CD4-positive, alpha-beta memory T cell (primary cell): ENCODE measurements around the gene ATXN1. TPM values are rescaled to one million over a fixed set of nuclear protein-coding genes. Genes with fewer than 3 reads are reported as not detected.
A peak's percentile ranks its signal among the peaks of the same experiment; 100 is the strongest.

Experiments used
- CTCF ChIA-PET: fragments of 350-600 bp; sonication (Branson Sonifier 250); formaldehyde crosslinking; loops from one replicate; lab custom pipeline; 2021; ENCODE audit warnings: inconsistent platforms; ENCODE audit not compliant: partially characterized antibody; lab: Charles Lee
- POLR2A ChIA-PET: fragments of 350-600 bp; sonication (Branson Sonifier 250); formaldehyde crosslinking; loops from one replicate; lab custom pipeline; 2021; ENCODE audit not compliant: partially characterized antibody; lab: Charles Lee
- DNase-seq, 5 donors: peaks; one replicate each; pipeline versions ENCODE4 v3.0.0 to v3.0.0-alpha.2; 2020 to 2022; ENCODE audit warnings: mixed read lengths in 1 of 5
- H3K27ac ChIP-seq: one replicate; pipeline ENCODE4 v1.7.0; 2013; ENCODE audit warnings: low read depth, low read length
- H3K27me3 ChIP-seq: 2 replicates; pipeline ENCODE4 v1.7.0; 2013; ENCODE audit warnings: mild to moderate bottlenecking, low read length, moderate library complexity; ENCODE audit not compliant: insufficient read depth
- H3K36me3 ChIP-seq: 2 replicates; pipeline ENCODE4 v1.7.0; 2013; ENCODE audit warnings: mild to moderate bottlenecking, low read length, moderate library complexity; ENCODE audit not compliant: insufficient read depth
- H3K4me1 ChIP-seq: 2 replicates; pipeline ENCODE4 v1.7.0; 2013; ENCODE audit warnings: mild to moderate bottlenecking, low read length, moderate library complexity; ENCODE audit not compliant: insufficient read depth
- H3K4me3 ChIP-seq, 2 donors: one replicate each; pipeline ENCODE4 v1.7.0; 2013; ENCODE audit warnings: low read length in 2 of 2, mild to moderate bottlenecking in 1 of 2
- H3K9me3 ChIP-seq, 2 donors: one replicate each; pipeline ENCODE4 v1.7.0; 2013; ENCODE audit warnings: low read length in 2 of 2, control low read depth in 1 of 2; ENCODE audit not compliant: control insufficient read depth in 1 of 2
- H3K27ac Mint-ChIP-seq, 7 donors: one replicate each; pipeline ENCODE4 v1.8.0; 2020 to 2021; ENCODE audit warnings: mixed read lengths in 7 of 7, mild to moderate bottlenecking in 6 of 7, inconsistent platforms in 3 of 7, moderate library complexity in 3 of 7
- H3K27me3 Mint-ChIP-seq, 2 donors: one replicate each; pipeline ENCODE4 v1.8.0; 2020 to 2021; ENCODE audit warnings: mixed read lengths in 2 of 2
- H3K36me3 Mint-ChIP-seq, 2 donors: one replicate each; pipeline ENCODE4 v1.8.0; 2020 to 2021; ENCODE audit warnings: mixed read lengths in 2 of 2, inconsistent platforms in 1 of 2, mild to moderate bottlenecking in 1 of 2
- H3K4me1 Mint-ChIP-seq, 4 donors: one replicate each; pipeline ENCODE4 v1.8.0; 2020 to 2021; ENCODE audit warnings: mixed read lengths in 4 of 4, mild to moderate bottlenecking in 1 of 4
- H3K4me3 Mint-ChIP-seq, 8 donors: one replicate each; pipeline ENCODE4 v1.8.0; 2020 to 2021; ENCODE audit warnings: mixed read lengths in 8 of 8, mild to moderate bottlenecking in 7 of 8, moderate library complexity in 6 of 8, inconsistent platforms in 3 of 8
- H3K9me3 Mint-ChIP-seq, 8 donors: one replicate each; pipeline ENCODE4 v1.8.0; 2020 to 2021; ENCODE audit warnings: mixed read lengths in 8 of 8, mild to moderate bottlenecking in 5 of 8, inconsistent platforms in 3 of 8, moderate library complexity in 1 of 8
- intact Hi-C: fragments of 100-400 bp; cut with micrococcal nuclease; formaldehyde crosslinking; loops from one replicate; pipeline ENCODE4 v1.15.1; 2023
- polyA plus RNA-seq, 2 donors: library from polyadenylated mRNA; unstranded; fragments of 300-500 nt; fragmentation: Illumina TruSeq; gene quantifications; one replicate each; pipeline ENCODE4 v1.2.3, GENCODE V29; 2021
- total RNA-seq, 2 experiments: library from RNA; stranded (reverse); gene quantifications; one replicate each; pipeline ENCODE4 v1.2.3, GENCODE V29; 2021

Gene ATXN1
- total and polyA plus RNA-seq, 4 experiments from 2014 or later = 10.5 to 97.4 (median 56.9) TPM

- no peaks in the 10 kb centered on the region for H3K4me1 ChIP-seq
- Mint-ChIP-seq H3K9me3 (no peaks in the 10 kb centered on the region), H3K27ac (no peak overlapping the region), H3K4me1 (no peaks in the 10 kb centered on the region), H3K4me3 (no peak overlapping the region), H3K36me3 (no peaks in the 10 kb centered on the region), H3K27me3 (peaks cover 3 to 13% of the 10 kb centered on the region in 2 donors)
- no peak for DNase-seq
- POLR2A ChIA-PET = no interaction called here
- H3K27ac ChIP-seq = no peak overlapping the region
- H3K36me3 ChIP-seq = no peaks in the 10 kb centered on the region
- intact Hi-C loops = no loop called here
- H3K27me3 ChIP-seq = no peaks in the 10 kb centered on the region
- CTCF ChIA-PET = no interaction called here
- H3K9me3 ChIP-seq = no peaks in the 10 kb centered on the region
- H3K4me3 ChIP-seq = no peak overlapping the region
Measured at GRCh38 chr6:16282370-16282769, 478.9 kb downstream of the ATXN1 start.

GRCh38 chr6:16279243-16279642 lies 482.0 kb downstream of the ATXN1 start:
- intact Hi-C loops = no loop called here
- Mint-ChIP-seq H3K9me3 (no peaks in the 10 kb centered on the region), H3K27me3 (peaks cover 0 to 10% of the 10 kb centered on the region in 2 donors), H3K27ac (no peak overlapping the region), H3K4me1 (no peaks in the 10 kb centered on the region), H3K36me3 (no peaks in the 10 kb centered on the region), H3K4me3 (no peak overlapping the region)
- no peaks in the 10 kb centered on the region for H3K9me3 ChIP-seq
- no peak overlapping the region for H3K4me3 ChIP-seq
- H3K27ac ChIP-seq = no peak overlapping the region
- no peak for DNase-seq
- POLR2A ChIA-PET = no interaction called here
- no peaks in the 10 kb centered on the region for H3K36me3 ChIP-seq
- no peaks in the 10 kb centered on the region for H3K4me1 ChIP-seq
- H3K27me3 ChIP-seq = no peaks in the 10 kb centered on the region
- CTCF ChIA-PET = no interaction called here

GRCh38 chr6:16278750-16279149 lies 482.5 kb downstream of the ATXN1 start:
- POLR2A ChIA-PET = no interaction called here
- no peak overlapping the region for H3K27ac ChIP-seq
- H3K27me3 Mint-ChIP-seq = peaks cover 0 to 10% of the 10 kb centered on the region in 2 donors
- H3K9me3 Mint-ChIP-seq = no peaks in the 10 kb centered on the region
- no peaks in the 10 kb centered on the region for H3K9me3 ChIP-seq
- no peaks in the 10 kb centered on the region for H3K4me1 Mint-ChIP-seq
- H3K4me3 ChIP-seq = no peak overlapping the region
- H3K36me3 Mint-ChIP-seq = no peaks in the 10 kb centered on the region
- no peaks in the 10 kb centered on the region for H3K36me3 ChIP-seq
- no peak for DNase-seq
- H3K4me3 Mint-ChIP-seq = no peak overlapping the region
- CTCF ChIA-PET = no interaction called here
- H3K27me3 ChIP-seq = no peaks in the 10 kb centered on the region
- no peak overlapping the region for H3K27ac Mint-ChIP-seq
- no peaks in the 10 kb centered on the region for H3K4me1 ChIP-seq
- intact Hi-C loops = no loop called here

- DNase-seq = no peak
- no peak overlapping the region for H3K4me3 ChIP-seq
- H3K27me3 Mint-ChIP-seq = peaks cover 0 to 8% of the 10 kb centered on the region in 2 donors
- intact Hi-C loops = no loop called here
- ChIA-PET CTCF (interaction anchor here (1.6 kb wide), 1 partner anchor 8 kb away, joined by 6 read pairs; no protein-coding TSS in a partner anchor), POLR2A (no interaction called here)
- H3K4me1 ChIP-seq = no peaks in the 10 kb centered on the region
- no peaks in the 10 kb centered on the region for H3K9me3 ChIP-seq
- no peaks in the 10 kb centered on the region for H3K27me3 ChIP-seq
- H3K36me3 ChIP-seq = no peaks in the 10 kb centered on the region
- no peaks in the 10 kb centered on the region for H3K4me1 Mint-ChIP-seq
- H3K27ac ChIP-seq = no peak overlapping the region
- H3K27ac Mint-ChIP-seq = no peak overlapping the region
- no peaks in the 10 kb centered on the region for H3K9me3 Mint-ChIP-seq
- no peak overlapping the region for H3K4me3 Mint-ChIP-seq
- H3K36me3 Mint-ChIP-seq = no peaks in the 10 kb centered on the region
Measured at GRCh38 chr6:16278048-16278724, 483.1 kb downstream of the ATXN1 start.

GRCh38 chr6:16277101-16277981 lies 483.9 kb downstream of the ATXN1 start:
- H3K9me3 Mint-ChIP-seq = no peaks in the 10 kb centered on the region

GRCh38 chr6:16274885-16275589 lies 486.2 kb downstream of the ATXN1 start:
- Histone ChIP-seq H3K36me3 (no peaks in the 10 kb centered on the region), H3K4me3 (no peak overlapping the region), H3K27me3 (no peaks in the 10 kb centered on the region), H3K9me3 (no peaks in the 10 kb centered on the region), H3K27ac (no peak overlapping the region), H3K4me1 (no peaks in the 10 kb centered on the region)
- Mint-ChIP-seq H3K4me3 (no peak overlapping the region), H3K27ac (no peak overlapping the region), H3K9me3 (no peaks in the 10 kb centered on the region), H3K27me3 (peaks cover 0 to 9% of the 10 kb centered on the region in 2 donors), H3K4me1 (no peaks in the 10 kb centered on the region), H3K36me3 (no peaks in the 10 kb centered on the region)
- DNase-seq = no peak
- intact Hi-C loops = no loop called here
- CTCF ChIA-PET = interaction anchor here (1.3 kb wide), 1 partner anchor 15 kb away, joined by 3 read pairs; no protein-coding TSS in a partner anchor
- POLR2A ChIA-PET = no interaction called here

More at GRCh38 chr6:16277101-16277981, 483.9 kb downstream of the ATXN1 start:
- H3K4me3 Mint-ChIP-seq = no peak overlapping the region
- no peak for DNase-seq
- ChIA-PET POLR2A (no interaction called here), CTCF (interaction anchor here (1.2 to 1.6 kb wide), 2 partner anchors 9 to 132 kb away, joined by 3 to 6 read pairs; no protein-coding TSS in a partner anchor)
- H3K36me3 Mint-ChIP-seq = no peaks in the 10 kb centered on the region
- intact Hi-C loops = no loop called here
- H3K27ac Mint-ChIP-seq = no peak overlapping the region
- peaks cover 0 to 8% of the 10 kb centered on the region in 2 donors for H3K27me3 Mint-ChIP-seq
- H3K4me1 ChIP-seq = no peaks in the 10 kb centered on the region
- no peaks in the 10 kb centered on the region for H3K27me3 ChIP-seq
- no peaks in the 10 kb centered on the region for H3K36me3 ChIP-seq
- H3K4me1 Mint-ChIP-seq = no peaks in the 10 kb centered on the region
- no peak overlapping the region for H3K4me3 ChIP-seq
- H3K27ac ChIP-seq = no peak overlapping the region
- H3K9me3 ChIP-seq = no peaks in the 10 kb centered on the region

- peak overlapping the region in 1 of 8 donors; percentile 5 for H3K4me3 Mint-ChIP-seq
- POLR2A ChIA-PET = no interaction called here
- Histone ChIP-seq H3K4me1 (no peaks in the 10 kb centered on the region), H3K27me3 (no peaks in the 10 kb centered on the region), H3K27ac (no peak overlapping the region), H3K4me3 (no peak overlapping the region), H3K9me3 (no peaks in the 10 kb centered on the region), H3K36me3 (no peaks in the 10 kb centered on the region)
- CTCF ChIA-PET = interaction anchor here (1.3 kb wide), 1 partner anchor 15 kb away, joined by 3 read pairs; no protein-coding TSS in a partner anchor
- H3K9me3 Mint-ChIP-seq = no peaks in the 10 kb centered on the region
- H3K27ac Mint-ChIP-seq = no peak overlapping the region
- H3K4me1 Mint-ChIP-seq = no peaks in the 10 kb centered on the region
- intact Hi-C loops = no loop called here
- H3K36me3 Mint-ChIP-seq = no peaks in the 10 kb centered on the region
- peaks cover 0 to 7% of the 10 kb centered on the region in 2 donors for H3K27me3 Mint-ChIP-seq
- DNase-seq = no peak
Measured at GRCh38 chr6:16274483-16274882, 486.8 kb downstream of the ATXN1 start.
